HG02623 (cell line): ENCODE measurements around the gene CDYL2.

Experiments
- ATAC-seq: cut with Tn5 transposase; IDR thresholded peaks from one replicate; pipeline ENCODE4 v1.9.1; 2021; ENCODE audit warnings: moderate library complexity; ENCODE audit not compliant: unreplicated experiment

Gene CDYL2

DNA sequence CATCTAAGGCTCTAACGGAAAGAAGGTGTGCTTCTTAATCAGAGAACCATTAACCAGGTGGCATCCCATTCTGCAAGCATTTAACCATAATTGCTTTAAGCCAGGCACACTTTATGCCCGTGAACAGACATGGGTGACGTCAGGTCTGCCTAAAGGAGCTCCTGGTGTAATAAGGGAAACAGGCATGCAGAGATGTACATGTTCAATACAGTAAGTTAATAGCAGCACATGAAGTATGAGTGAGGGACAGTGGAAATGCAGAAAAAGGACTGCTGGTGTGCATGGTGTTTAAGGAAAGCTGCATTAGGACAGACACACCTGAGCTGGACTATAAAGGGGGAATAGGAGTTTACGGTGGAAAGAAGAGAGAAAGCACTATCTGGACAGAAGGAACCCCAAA lies 245.0 kb downstream of the CDYL2 start:
- no peak for ATAC-seq

DNA sequence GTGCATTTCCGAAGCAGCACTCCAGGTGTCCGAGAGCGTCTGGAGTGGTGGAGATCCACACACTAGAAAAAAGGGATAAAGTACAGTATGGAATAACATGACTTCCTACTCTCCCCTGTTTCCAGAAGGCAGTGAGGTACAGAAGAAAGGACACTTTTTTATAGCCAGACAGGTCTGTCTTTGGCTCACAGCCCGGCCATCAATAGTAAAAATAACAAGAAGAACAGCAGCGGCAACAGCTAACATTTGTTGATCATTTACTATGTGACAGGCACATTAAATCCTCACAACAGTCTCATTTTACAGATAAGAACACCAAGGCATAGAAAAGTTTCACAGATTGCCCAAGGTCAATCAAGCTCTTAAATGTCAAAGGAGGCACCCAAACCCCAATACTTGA lies 247.4 kb downstream of the CDYL2 start:
- ATAC-seq: no peak

DNA sequence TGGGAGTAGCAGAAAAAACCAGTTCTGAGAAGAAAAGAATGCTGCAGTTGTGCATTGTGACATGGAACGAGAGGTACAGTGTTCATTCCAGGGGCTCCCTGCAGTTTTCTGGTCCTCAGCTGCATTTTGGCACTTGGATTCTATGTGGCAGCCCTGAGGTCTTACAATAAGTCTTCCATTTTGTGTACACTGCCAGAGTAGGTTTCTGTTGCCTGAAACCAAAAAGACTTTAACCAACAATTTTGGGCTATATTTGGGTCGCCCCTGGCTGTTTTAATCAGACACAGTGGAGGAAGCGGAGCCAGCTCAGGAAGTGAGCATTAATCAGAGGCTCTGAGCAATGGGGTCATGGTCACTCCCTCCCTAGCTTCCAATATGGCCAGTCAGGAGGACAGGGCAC lies 247.9 kb downstream of the CDYL2 start:
- ATAC-seq: no peak

DNA sequence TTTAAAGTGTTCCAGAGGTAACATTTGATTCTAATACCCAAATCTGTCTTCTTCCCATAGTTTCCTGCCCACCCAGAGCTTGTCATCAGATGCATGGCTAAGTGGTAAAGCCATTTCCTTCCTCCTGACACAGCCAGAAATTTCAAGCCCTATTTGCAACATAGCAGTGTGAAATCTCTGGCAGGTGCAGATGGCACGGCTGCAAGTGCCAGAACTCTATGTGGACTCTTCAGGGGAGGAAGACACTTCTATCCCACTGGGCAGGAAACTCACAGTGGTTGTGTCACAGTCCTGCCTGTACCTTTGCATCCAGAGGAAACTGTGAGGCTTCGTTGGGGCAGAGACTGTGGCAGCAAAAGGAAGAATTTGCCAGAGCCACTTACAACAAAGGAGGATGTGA lies 250.4 kb downstream of the CDYL2 start:
- no peak for ATAC-seq

DNA sequence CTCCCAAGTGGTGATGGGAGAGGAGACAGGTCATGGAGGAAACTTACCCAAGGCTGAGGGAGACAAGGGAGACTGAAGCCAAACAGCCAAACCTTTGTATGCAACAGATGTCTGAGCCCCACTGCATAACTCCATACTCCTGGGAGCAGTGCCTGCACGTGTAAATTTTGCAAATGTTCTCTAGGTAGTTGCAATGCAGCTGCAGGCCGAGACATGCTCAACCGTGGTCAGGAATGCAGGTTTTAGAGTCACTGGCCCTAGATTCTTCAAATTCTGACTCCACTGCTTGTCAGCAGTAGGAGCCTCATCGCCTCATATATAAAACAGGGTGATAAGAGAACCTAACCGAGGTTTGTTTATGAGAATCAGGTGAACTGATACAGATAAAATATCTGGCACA lies 252.1 kb downstream of the CDYL2 start:
- no peak for ATAC-seq
